ENCODE data around the gene CPAMD8. TPM values are rescaled to one million over a fixed set of nuclear protein-coding genes. Genes with fewer than 3 reads are reported as not detected.

CPAMD8 gene
- total RNA-seq, 5 donors from 2014 or later (not counting 1 experiment from before 2014, with no cell fraction given), result 2.1 to 6.2 (median 2.9) TPM

DNA sequence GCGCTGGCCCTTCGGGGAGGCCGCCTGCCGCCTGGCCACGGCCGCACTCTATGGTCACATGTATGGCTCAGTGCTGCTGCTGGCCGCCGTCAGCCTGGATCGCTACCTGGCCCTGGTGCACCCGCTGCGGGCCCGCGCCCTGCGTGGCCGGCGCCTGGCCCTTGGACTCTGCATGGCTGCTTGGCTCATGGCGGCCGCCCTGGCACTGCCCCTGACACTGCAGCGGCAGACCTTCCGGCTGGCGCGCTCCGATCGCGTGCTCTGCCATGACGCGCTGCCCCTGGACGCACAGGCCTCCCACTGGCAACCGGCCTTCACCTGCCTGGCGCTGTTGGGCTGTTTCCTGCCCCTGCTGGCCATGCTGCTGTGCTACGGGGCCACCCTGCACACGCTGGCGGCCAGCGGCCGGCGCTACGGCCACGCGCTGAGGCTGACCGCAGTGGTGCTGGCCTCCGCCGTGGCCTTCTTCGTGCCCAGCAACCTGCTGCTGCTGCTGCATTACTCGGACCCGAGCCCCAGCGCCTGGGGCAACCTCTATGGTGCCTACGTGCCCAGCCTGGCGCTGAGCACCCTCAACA, 136.6 kb downstream of the CPAMD8 start:
- peaks cover 0 to 68% of the 10 kb centered on the region in 2 experiments for H3K27me3 ChIP-seq (replicated peaks in 1 of 2; ENCODE audit: control insufficient read depth in 2 of 2, extremely low read depth in 1 of 2, insufficient read depth in 2 of 2, low read length in 1 of 2)
- WGBS (ENCODE audit: insufficient coverage), result 98% methylated on average over 48 of the region's 48 CpGs
- Mint-ChIP-seq H3K9me3 (no peaks in the 10 kb centered on the region), H3K4me1 (peaks cover 7 to 20% (median 13%) of the 10 kb centered on the region in 3 donors), H3K4me3 (no peak overlapping the region), H3K36me3 (no peaks in the 10 kb centered on the region), H3K27me3 (peaks cover 17 to 34% of the 10 kb centered on the region in 2 donors), H3K27ac (no peak overlapping the region)
- CTCF ChIA-PET, result no interaction called here
- POLR2A ChIA-PET, result no interaction called here
- H3K9me3 ChIP-seq, result no peaks in the 10 kb centered on the region
- peaks cover 0 to 26% of the 10 kb centered on the region in 2 experiments for H3K4me1 ChIP-seq (ENCODE audit: control insufficient read depth in 1 of 2, extremely low read depth in 1 of 2, insufficient read depth in 2 of 2, low read length in 2 of 2)
- H3K4me3 ChIP-seq (ENCODE audit: control insufficient read depth in 1 of 2, extremely low read depth in 1 of 2, low read length in 1 of 2), result no peak overlapping the region
- no peak overlapping the region for H3K27ac ChIP-seq (ENCODE audit: low read length)
- no peak for DNase-seq
- no peaks in the 10 kb centered on the region for H3K36me3 ChIP-seq (ENCODE audit: control insufficient read depth in 2 of 2, extremely low read depth in 1 of 2, insufficient read depth in 1 of 2, low read length in 1 of 2)
- ATAC-seq (replicated peaks in 1 of 4), result no peak

DNA sequence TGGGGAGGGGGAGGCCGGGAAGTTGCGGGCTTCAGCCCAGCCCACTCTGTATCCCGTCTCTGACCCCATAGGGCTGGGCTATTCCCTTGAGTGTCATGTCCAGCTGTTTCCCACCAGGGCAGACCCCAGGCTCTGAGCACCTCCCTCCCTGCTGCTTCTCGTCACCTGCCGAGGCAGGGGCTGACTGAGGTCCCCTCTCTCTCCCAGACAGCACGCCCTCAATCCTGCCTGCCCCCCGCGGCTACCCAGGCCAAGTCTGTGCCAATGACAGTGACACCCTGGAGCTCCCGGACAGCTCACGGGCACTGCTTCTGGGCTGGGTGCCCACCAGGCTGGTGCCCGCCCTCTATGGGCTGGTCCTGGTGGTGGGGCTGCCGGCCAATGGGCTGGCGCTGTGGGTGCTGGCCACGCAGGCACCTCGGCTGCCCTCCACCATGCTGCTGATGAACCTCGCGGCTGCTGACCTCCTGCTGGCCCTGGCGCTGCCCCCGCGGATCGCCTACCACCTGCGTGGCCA, 137.2 kb downstream of the CPAMD8 start:
- H3K9me3 Mint-ChIP-seq, result no peaks in the 10 kb centered on the region
- DNase-seq, result no peak
- H3K27me3 Mint-ChIP-seq, result peaks cover 12 to 29% of the 10 kb centered on the region in 2 donors
- CTCF ChIA-PET, result no interaction called here
- H3K4me3 Mint-ChIP-seq, result no peak overlapping the region
- POLR2A ChIA-PET, result no interaction called here
- no peaks in the 10 kb centered on the region for H3K36me3 Mint-ChIP-seq
- Histone ChIP-seq H3K27ac (ENCODE audit: low read length) (no peak overlapping the region), H3K36me3 (ENCODE audit: control insufficient read depth in 2 of 2, extremely low read depth in 1 of 2, insufficient read depth in 1 of 2, low read length in 1 of 2) (no peaks in the 10 kb centered on the region), H3K4me3 (ENCODE audit: control insufficient read depth in 1 of 2, extremely low read depth in 1 of 2, low read length in 1 of 2) (no peak overlapping the region), H3K27me3 (replicated peaks in 1 of 2; ENCODE audit: control insufficient read depth in 2 of 2, extremely low read depth in 1 of 2, insufficient read depth in 2 of 2, low read length in 1 of 2) (peaks cover 0 to 62% of the 10 kb centered on the region in 2 experiments), H3K4me1 (ENCODE audit: control insufficient read depth in 1 of 2, extremely low read depth in 1 of 2, insufficient read depth in 2 of 2, low read length in 2 of 2) (peaks cover 0 to 26% of the 10 kb centered on the region in 2 experiments), H3K9me3 (no peaks in the 10 kb centered on the region)
- ATAC-seq (replicated peaks in 1 of 4), result no peak
- no peak overlapping the region for H3K27ac Mint-ChIP-seq
- H3K4me1 Mint-ChIP-seq, result peaks cover 7 to 18% (median 13%) of the 10 kb centered on the region in 3 donors
- WGBS (ENCODE audit: insufficient coverage), result 81% methylated on average over 22 of the region's 22 CpGs

- WGBS (ENCODE audit: insufficient coverage), result 14% methylated on average over 30 of the region's 31 CpGs
- Mint-ChIP-seq H3K4me1 (peaks cover 7 to 14% (median 13%) of the 10 kb centered on the region in 3 donors), H3K27me3 (peaks cover 10 to 29% of the 10 kb centered on the region in 2 donors), H3K4me3 (no peak within 1 kb of the TSS), H3K27ac (no peak within 1 kb of the TSS), H3K36me3 (no peaks in the 10 kb centered on the region), H3K9me3 (no peaks in the 10 kb centered on the region)
- ChIA-PET POLR2A (no interaction called here), CTCF (no interaction called here)
- no peak within 1 kb of the TSS for H3K27ac ChIP-seq (ENCODE audit: low read length)
- no peak within 1 kb of the TSS for H3K4me3 ChIP-seq (ENCODE audit: control insufficient read depth in 1 of 2, extremely low read depth in 1 of 2, low read length in 1 of 2)
- DNase-seq (no peak), ATAC-seq (replicated peaks in 1 of 4) (peak in 1 of 4 experiments; percentile 33)
- no peaks in the 10 kb centered on the region for H3K36me3 ChIP-seq (ENCODE audit: control insufficient read depth in 2 of 2, extremely low read depth in 1 of 2, insufficient read depth in 1 of 2, low read length in 1 of 2)
- H3K4me1 ChIP-seq (ENCODE audit: control insufficient read depth in 1 of 2, extremely low read depth in 1 of 2, insufficient read depth in 2 of 2, low read length in 2 of 2), result peaks cover 0 to 19% of the 10 kb centered on the region in 2 experiments
- peaks cover 0 to 61% of the 10 kb centered on the region in 2 experiments for H3K27me3 ChIP-seq (replicated peaks in 1 of 2; ENCODE audit: control insufficient read depth in 2 of 2, extremely low read depth in 1 of 2, insufficient read depth in 2 of 2, low read length in 1 of 2)
- no peaks in the 10 kb centered on the region for H3K9me3 ChIP-seq
Measured at GRCh38 chr19:16888629-16889365, 137.8 kb downstream of the CPAMD8 start, which contains the start of gene F2RL3. Gene F2RL3 (plus strand): TSS chr19:16888999. CDS start chr19:16889190, 191 bp downstream.

- no peaks in the 10 kb centered on the region for H3K9me3 ChIP-seq
- H3K27ac ChIP-seq (ENCODE audit: low read length), result no peak overlapping the region
- H3K27me3 ChIP-seq (replicated peaks in 1 of 2; ENCODE audit: control insufficient read depth in 2 of 2, extremely low read depth in 1 of 2, insufficient read depth in 2 of 2, low read length in 1 of 2), result peaks cover 0 to 57% of the 10 kb centered on the region in 2 experiments
- H3K4me3 Mint-ChIP-seq, result no peak overlapping the region
- ATAC-seq (replicated peaks in 1 of 4) (no peak), DNase-seq (no peak)
- H3K27me3 Mint-ChIP-seq, result peaks cover 7 to 25% of the 10 kb centered on the region in 2 donors
- no peak overlapping the region for H3K4me3 ChIP-seq (ENCODE audit: control insufficient read depth in 1 of 2, extremely low read depth in 1 of 2, low read length in 1 of 2)
- peaks cover 5% of the 10 kb centered on the region for H3K36me3 Mint-ChIP-seq
- ChIA-PET POLR2A (no interaction called here), CTCF (no interaction called here)
- H3K27ac Mint-ChIP-seq, result no peak overlapping the region
- peaks cover 0 to 10% of the 10 kb centered on the region in 2 experiments for H3K4me1 ChIP-seq (ENCODE audit: control insufficient read depth in 1 of 2, extremely low read depth in 1 of 2, insufficient read depth in 2 of 2, low read length in 2 of 2)
- WGBS (ENCODE audit: insufficient coverage), result 47% methylated on average over 7 of the region's 17 CpGs
- H3K4me1 Mint-ChIP-seq, result peaks cover 5 to 7% (median 5%) of the 10 kb centered on the region in 3 donors
- H3K9me3 Mint-ChIP-seq, result peaks cover 4 to 6% (median 4%) of the 10 kb centered on the region in 3 donors
- H3K36me3 ChIP-seq (ENCODE audit: control insufficient read depth in 2 of 2, extremely low read depth in 1 of 2, insufficient read depth in 1 of 2, low read length in 1 of 2), result no peaks in the 10 kb centered on the region
Measured at GRCh38 chr19:16887353-16888265, 139.0 kb downstream of the CPAMD8 start.

GRCh38 chr19:16886305-16886880, 140.2 kb downstream of the CPAMD8 start:
- Mint-ChIP-seq H3K4me1 (peaks cover 5 to 7% (median 5%) of the 10 kb centered on the region in 3 donors), H3K36me3 (peaks cover 9% of the 10 kb centered on the region), H3K27me3 (peaks cover 4 to 16% of the 10 kb centered on the region in 2 donors), H3K4me3 (no peak overlapping the region), H3K27ac (no peak overlapping the region), H3K9me3 (peaks cover 4 to 14% (median 12%) of the 10 kb centered on the region in 3 donors)
- ChIA-PET CTCF (no interaction called here), POLR2A (no interaction called here)
- peaks cover 0 to 49% of the 10 kb centered on the region in 2 experiments for H3K27me3 ChIP-seq (replicated peaks in 1 of 2; ENCODE audit: control insufficient read depth in 2 of 2, extremely low read depth in 1 of 2, insufficient read depth in 2 of 2, low read length in 1 of 2)
- no peak for ATAC-seq (replicated peaks in 1 of 4)
- no peak for DNase-seq
- H3K4me3 ChIP-seq (ENCODE audit: control insufficient read depth in 1 of 2, extremely low read depth in 1 of 2, low read length in 1 of 2), result no peak overlapping the region
- 84% methylated on average over 12 of the region's 20 CpGs for WGBS (ENCODE audit: insufficient coverage)
- peaks cover 0 to 10% of the 10 kb centered on the region in 2 experiments for H3K4me1 ChIP-seq (ENCODE audit: control insufficient read depth in 1 of 2, extremely low read depth in 1 of 2, insufficient read depth in 2 of 2, low read length in 2 of 2)
- H3K36me3 ChIP-seq (ENCODE audit: control insufficient read depth in 2 of 2, extremely low read depth in 1 of 2, insufficient read depth in 1 of 2, low read length in 1 of 2), result no peaks in the 10 kb centered on the region
- no peak overlapping the region for H3K27ac ChIP-seq (ENCODE audit: low read length)
- H3K9me3 ChIP-seq, result no peaks in the 10 kb centered on the region
